GM23338 (cell line): ENCODE results near the gene PARP12. TPM values are rescaled to one million over a fixed set of nuclear protein-coding genes. Genes with fewer than 3 reads are reported as not detected.

Experiments used
- ATAC-seq: fragments of 200-7000 bp; cut with Tn5 transposase; 3 replicates; pipeline ENCODE4 v1.9.1; 2020
- DNase-seq: peaks from one replicate; pipeline ENCODE4 v3.0.0-alpha.2; 2015; ENCODE audit warnings: low spot score
- H2AFZ ChIP-seq: fragments of 200-600 bp; sonication (generic); 2 replicates; pipeline ENCODE4 v1.8.0; 2016; ENCODE audit warnings: antibody characterized with exemption, mild to moderate bottlenecking, moderate library complexity
- H3F3A ChIP-seq: fragments of 200-600 bp; sonication (generic); replicated peaks from 2 replicates; pipeline ENCODE4 v1.8.0; 2017; ENCODE audit warnings: antibody characterized with exemption, mixed run types, low read depth
- H3K27ac ChIP-seq: fragments of 200-600 bp; sonication (generic); 2 replicates; pipeline ENCODE4 v1.6.1; 2016; ENCODE audit warnings: low read depth
- H3K27me3 ChIP-seq: fragments of 200-600 bp; sonication (generic); 2 replicates; pipeline ENCODE4 v1.8.0; 2016; ENCODE audit warnings: mild to moderate bottlenecking, mixed run types, moderate library complexity; ENCODE audit not compliant: insufficient read depth
- H3K36me3 ChIP-seq: fragments of 200-600 bp; sonication (generic); 2 replicates; pipeline ENCODE4 v1.8.0; 2016; ENCODE audit warnings: mild to moderate bottlenecking; ENCODE audit not compliant: insufficient read depth
- H3K4me1 ChIP-seq: fragments of 200-600 bp; sonication (generic); 2 replicates; pipeline ENCODE4 v1.8.0; 2016; ENCODE audit warnings: mild to moderate bottlenecking, moderate library complexity; ENCODE audit not compliant: insufficient read depth
- H3K4me2 ChIP-seq: fragments of 200-600 bp; sonication (generic); 2 replicates; pipeline ENCODE4 v1.7.1; 2017; ENCODE audit warnings: mixed run types
- H3K4me3 ChIP-seq: fragments of 200-600 bp; sonication (generic); 2 replicates; pipeline ENCODE4 v1.6.1; 2016; ENCODE audit warnings: mixed run types
- H3K79me2 ChIP-seq: fragments of 200-600 bp; sonication (generic); replicated peaks from 2 replicates; pipeline ENCODE4 v1.8.0; 2017; ENCODE audit warnings: mild to moderate bottlenecking; ENCODE audit not compliant: insufficient read depth
- H3K9me2 ChIP-seq: fragments of 200-600 bp; sonication (generic); 2 replicates; pipeline ENCODE4 v1.8.0; 2017; ENCODE audit not compliant: insufficient read depth
- H4K20me1 ChIP-seq: fragments of 200-600 bp; sonication (generic); replicated peaks from 2 replicates; pipeline ENCODE4 v1.8.0; 2017; ENCODE audit warnings: mild to moderate bottlenecking; ENCODE audit not compliant: insufficient read depth
- H3K27ac Mint-ChIP-seq: 2 replicates; pipeline ENCODE4 v1.8.0; 2020; ENCODE audit warnings: inconsistent platforms, mild to moderate bottlenecking, moderate library complexity, mixed read lengths
- H3K27me3 Mint-ChIP-seq: 3 replicates; pipeline ENCODE4 v1.8.0; 2022; ENCODE audit warnings: low read depth, mild to moderate bottlenecking, moderate library complexity, mixed read lengths, inconsistent platforms; ENCODE audit not compliant: insufficient read depth, poor library complexity
- H3K36me3 Mint-ChIP-seq: 3 replicates; pipeline ENCODE4 v1.8.0; 2021; ENCODE audit warnings: low read depth, mild to moderate bottlenecking, inconsistent platforms, moderate library complexity, mixed read lengths
- H3K4me1 Mint-ChIP-seq: 3 replicates; pipeline ENCODE4 v1.8.0; 2020; ENCODE audit warnings: mild to moderate bottlenecking, inconsistent platforms, mixed read lengths
- H3K4me3 Mint-ChIP-seq: 3 replicates; pipeline ENCODE4 v1.8.0; 2021; ENCODE audit warnings: moderate library complexity, mild to moderate bottlenecking, inconsistent platforms, mixed read lengths
- H3K9me3 Mint-ChIP-seq: 3 replicates; pipeline ENCODE4 v1.8.0; 2020; ENCODE audit warnings: moderate library complexity, mild to moderate bottlenecking, inconsistent platforms, mixed read lengths
- CREB1 ChIP-seq: fragments of 250-450 bp; sonication (Bioruptor Pico); IDR thresholded peaks from 2 replicates; pipeline ENCODE4 v1.5.0; 2020; ENCODE audit warnings: low read depth, mild to moderate bottlenecking, moderate library complexity
- ETS1 ChIP-seq: IDR thresholded peaks from 2 replicates; pipeline ENCODE4 v1.6.1; 2016; ENCODE audit warnings: antibody characterized with exemption
- EZH2 ChIP-seq: fragments of 200-600 bp; sonication (generic); IDR thresholded peaks from one replicate; pipeline ENCODE4 v1.8.0; 2017; ENCODE audit warnings: antibody characterized with exemption, mild to moderate bottlenecking, low read depth; ENCODE audit not compliant: unreplicated experiment
- EZH2phosphoT487 ChIP-seq: fragments of 200-600 bp; sonication (generic); IDR thresholded peaks from one replicate; pipeline ENCODE4 v1.8.1; 2018; ENCODE audit warnings: antibody characterized with exemption; ENCODE audit not compliant: unreplicated experiment
- JUNB ChIP-seq: IDR thresholded peaks from one replicate; pipeline ENCODE4 v1.6.1; 2016; ENCODE audit warnings: antibody characterized with exemption; ENCODE audit not compliant: unreplicated experiment
- NANOG ChIP-seq: IDR thresholded peaks from 2 replicates; pipeline ENCODE4 v1.6.1; 2016; ENCODE audit warnings: antibody characterized with exemption, borderline replicate concordance
- POLR2AphosphoS5 ChIP-seq: IDR thresholded peaks from 2 replicates; pipeline ENCODE4 v1.6.1; 2016; ENCODE audit warnings: antibody characterized with exemption, low read depth
- ZNF331 ChIP-seq: fragments of 250-450 bp; sonication (Bioruptor Pico); IDR thresholded peaks from 2 replicates; pipeline ENCODE4 v1.5.0; 2020; ENCODE audit warnings: low read depth, mild to moderate bottlenecking, moderate library complexity
- polyA plus RNA-seq: library from polyadenylated mRNA; unstranded; fragments of >200 nt; fragmentation: Nextera tagmentation; extraction: Ambion mirVana; gene quantifications from 2 replicates; pipeline ENCODE4 v1.2.1, GENCODE V29; 2016
- total RNA-seq: library from RNA; depleted of rRNA; stranded (reverse); fragments of >200 nt; shearing (Covaris generic); gene quantifications from 2 replicates; pipeline ENCODE4 v1.2.3, GENCODE V29; 2014
- TF ChIP-seq, protein P1 (sequence below), 2 experiments: fragments of 200-600 bp in 1 of 2; sonication (generic) in 1 of 2; conservative IDR thresholded peaks; 2 replicates each; pipeline versions ENCODE4 v1.5.1 to v1.6.1; 2016 to 2017; ENCODE audit warnings: antibody characterized with exemption in 2 of 2, low read depth in 2 of 2, mild to moderate bottlenecking in 2 of 2, moderate library complexity in 1 of 2
- TF ChIP-seq, protein P2 (sequence below): IDR thresholded peaks from one replicate; pipeline ENCODE4 v1.6.1; 2018; ENCODE audit warnings: antibody characterized with exemption; ENCODE audit not compliant: unreplicated experiment

Gene PARP12
- total and polyA plus RNA-seq, 2 experiments from 2014 or later, result 2.7 to 10.3 TPM

DNA sequence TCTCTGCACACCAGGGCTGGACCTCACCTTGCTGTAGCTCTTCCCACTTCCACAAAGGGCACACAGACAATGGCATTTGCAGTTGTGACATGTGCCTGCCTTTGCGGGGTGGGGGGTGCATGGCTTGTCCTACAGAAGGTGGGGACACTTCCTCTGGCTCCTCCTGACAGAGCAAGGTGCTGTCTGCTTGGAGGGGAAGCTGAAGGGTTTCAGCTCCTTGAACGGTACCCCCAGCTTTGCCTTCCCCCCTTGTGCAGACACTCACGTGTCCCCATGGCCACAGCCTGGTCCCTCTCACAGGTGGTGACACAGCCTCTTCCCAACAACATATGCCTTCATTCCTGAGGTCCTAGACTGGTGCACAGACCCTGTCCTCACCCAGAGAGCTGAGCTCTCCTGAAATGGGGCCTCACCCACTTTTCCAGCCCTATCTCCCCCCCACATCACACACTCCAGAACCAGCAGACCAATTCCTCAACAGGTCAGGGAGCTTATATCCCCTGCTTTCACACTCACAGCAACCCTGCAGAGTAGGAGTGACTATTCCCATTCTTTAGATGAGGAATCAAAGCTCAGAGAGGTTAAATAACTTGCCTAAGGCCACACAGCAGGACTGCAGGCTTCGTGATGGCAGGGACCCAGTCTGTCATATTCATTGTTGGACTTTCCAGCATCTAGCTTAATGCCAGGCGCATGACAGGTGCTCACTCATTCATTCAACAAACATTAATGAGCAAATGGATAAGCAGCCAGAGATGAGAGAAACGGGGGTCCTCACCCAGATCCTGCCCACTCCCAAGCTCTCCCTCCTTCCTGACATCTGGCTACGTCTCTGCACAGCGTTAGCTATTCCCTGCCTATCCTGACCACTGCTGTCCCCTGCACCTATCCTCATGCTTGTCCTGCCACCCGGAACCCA lies 44.4 kb downstream of the PARP12 start:
- H3K4me3 ChIP-seq, result no peak overlapping the region
- no peaks in the 10 kb centered on the region for H3K79me2 ChIP-seq
- H4K20me1 ChIP-seq, result no peaks in the 10 kb centered on the region
- H3K4me1 ChIP-seq, result no peaks in the 10 kb centered on the region
- Mint-ChIP-seq H3K27me3 (peaks cover 14% of the 10 kb centered on the region), H3K9me3 (no peaks in the 10 kb centered on the region), H3K27ac (no peak overlapping the region), H3K4me1 (no peaks in the 10 kb centered on the region), H3K36me3 (no peaks in the 10 kb centered on the region; the same call in 2 of the 3 replicates), H3K4me3 (no peak overlapping the region)
- DNase-seq (no peak), ATAC-seq (no peak)
- H3K36me3 ChIP-seq, result no peaks in the 10 kb centered on the region
- H3K27ac ChIP-seq, result no peak overlapping the region
- H3K27me3 ChIP-seq, result no peaks in the 10 kb centered on the region
- no peak for TF ChIP-seq CREB1 (CRISPR knock-in tag)
- no peak for TF ChIP-seq ZNF331 (CRISPR knock-in tag)
- TF ChIP-seq JUNB, result no peak
- no peak for TF ChIP-seq ETS1
- no peak for TF ChIP-seq EZH2
- no peak for TF ChIP-seq EZH2phosphoT487
- TF ChIP-seq POLR2AphosphoS5, result no peak
- TF ChIP-seq NANOG, result no peak
- TF ChIP-seq, protein P1, sequence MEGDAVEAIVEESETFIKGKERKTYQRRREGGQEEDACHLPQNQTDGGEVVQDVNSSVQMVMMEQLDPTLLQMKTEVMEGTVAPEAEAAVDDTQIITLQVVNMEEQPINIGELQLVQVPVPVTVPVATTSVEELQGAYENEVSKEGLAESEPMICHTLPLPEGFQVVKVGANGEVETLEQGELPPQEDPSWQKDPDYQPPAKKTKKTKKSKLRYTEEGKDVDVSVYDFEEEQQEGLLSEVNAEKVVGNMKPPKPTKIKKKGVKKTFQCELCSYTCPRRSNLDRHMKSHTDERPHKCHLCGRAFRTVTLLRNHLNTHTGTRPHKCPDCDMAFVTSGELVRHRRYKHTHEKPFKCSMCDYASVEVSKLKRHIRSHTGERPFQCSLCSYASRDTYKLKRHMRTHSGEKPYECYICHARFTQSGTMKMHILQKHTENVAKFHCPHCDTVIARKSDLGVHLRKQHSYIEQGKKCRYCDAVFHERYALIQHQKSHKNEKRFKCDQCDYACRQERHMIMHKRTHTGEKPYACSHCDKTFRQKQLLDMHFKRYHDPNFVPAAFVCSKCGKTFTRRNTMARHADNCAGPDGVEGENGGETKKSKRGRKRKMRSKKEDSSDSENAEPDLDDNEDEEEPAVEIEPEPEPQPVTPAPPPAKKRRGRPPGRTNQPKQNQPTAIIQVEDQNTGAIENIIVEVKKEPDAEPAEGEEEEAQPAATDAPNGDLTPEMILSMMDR (conservative IDR thresholded peaks at IDR 0.05; ENCODE audit: low read depth in 2 of 2), result no peak
- TF ChIP-seq, protein P2, sequence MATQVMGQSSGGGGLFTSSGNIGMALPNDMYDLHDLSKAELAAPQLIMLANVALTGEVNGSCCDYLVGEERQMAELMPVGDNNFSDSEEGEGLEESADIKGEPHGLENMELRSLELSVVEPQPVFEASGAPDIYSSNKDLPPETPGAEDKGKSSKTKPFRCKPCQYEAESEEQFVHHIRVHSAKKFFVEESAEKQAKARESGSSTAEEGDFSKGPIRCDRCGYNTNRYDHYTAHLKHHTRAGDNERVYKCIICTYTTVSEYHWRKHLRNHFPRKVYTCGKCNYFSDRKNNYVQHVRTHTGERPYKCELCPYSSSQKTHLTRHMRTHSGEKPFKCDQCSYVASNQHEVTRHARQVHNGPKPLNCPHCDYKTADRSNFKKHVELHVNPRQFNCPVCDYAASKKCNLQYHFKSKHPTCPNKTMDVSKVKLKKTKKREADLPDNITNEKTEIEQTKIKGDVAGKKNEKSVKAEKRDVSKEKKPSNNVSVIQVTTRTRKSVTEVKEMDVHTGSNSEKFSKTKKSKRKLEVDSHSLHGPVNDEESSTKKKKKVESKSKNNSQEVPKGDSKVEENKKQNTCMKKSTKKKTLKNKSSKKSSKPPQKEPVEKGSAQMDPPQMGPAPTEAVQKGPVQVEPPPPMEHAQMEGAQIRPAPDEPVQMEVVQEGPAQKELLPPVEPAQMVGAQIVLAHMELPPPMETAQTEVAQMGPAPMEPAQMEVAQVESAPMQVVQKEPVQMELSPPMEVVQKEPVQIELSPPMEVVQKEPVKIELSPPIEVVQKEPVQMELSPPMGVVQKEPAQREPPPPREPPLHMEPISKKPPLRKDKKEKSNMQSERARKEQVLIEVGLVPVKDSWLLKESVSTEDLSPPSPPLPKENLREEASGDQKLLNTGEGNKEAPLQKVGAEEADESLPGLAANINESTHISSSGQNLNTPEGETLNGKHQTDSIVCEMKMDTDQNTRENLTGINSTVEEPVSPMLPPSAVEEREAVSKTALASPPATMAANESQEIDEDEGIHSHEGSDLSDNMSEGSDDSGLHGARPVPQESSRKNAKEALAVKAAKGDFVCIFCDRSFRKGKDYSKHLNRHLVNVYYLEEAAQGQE, result no peak
- H3K9me2 ChIP-seq, result no peaks in the 10 kb centered on the region
- no peak overlapping the region for H3K4me2 ChIP-seq
- H2AFZ ChIP-seq, result no peak overlapping the region
- H3F3A ChIP-seq, result no peaks in the 10 kb centered on the region
